ENCODE results near the gene SMAD6.

SMAD6 gene

GRCh38 chr15:66670175-66670574 is 31.9 kb upstream of the SMAD6 start:
- Mint-ChIP-seq H3K27ac (no peak overlapping the region), H3K4me3 (no peak overlapping the region), H3K36me3 (no peaks in the 10 kb centered on the region), H3K9me3 (peaks cover 3% of the 10 kb centered on the region), H3K4me1 (peaks cover under 1% of the 10 kb centered on the region)
- DNase-seq (ENCODE audit: low spot score in 2 of 2): no peak
- ATAC-seq: no peak

GRCh38 chr15:66670762-66671580 is 31.1 kb upstream of the SMAD6 start:
- DNase-seq (ENCODE audit: low spot score in 2 of 2) (no peak), ATAC-seq (no peak)
- H3K4me1 Mint-ChIP-seq: peaks cover 6% of the 10 kb centered on the region
- peaks cover 3% of the 10 kb centered on the region for H3K9me3 Mint-ChIP-seq
- no peak overlapping the region for H3K27ac Mint-ChIP-seq
- H3K4me3 Mint-ChIP-seq: no peak overlapping the region
- no peaks in the 10 kb centered on the region for H3K36me3 Mint-ChIP-seq

GRCh38 chr15:66672867-66673266 is 29.2 kb upstream of the SMAD6 start:
- Mint-ChIP-seq H3K4me3 (no peak overlapping the region), H3K36me3 (no peaks in the 10 kb centered on the region), H3K27ac (no peak overlapping the region), H3K9me3 (peaks cover 1% of the 10 kb centered on the region), H3K4me1 (peaks cover 6% of the 10 kb centered on the region)
- DNase-seq (ENCODE audit: low spot score in 2 of 2): no peak
- ATAC-seq: no peak

GRCh38 chr15:66673410-66674322 is 28.4 kb upstream of the SMAD6 start:
- DNase-seq (ENCODE audit: low spot score in 2 of 2): no peak

GRCh38 chr15:66674756-66675155 is 27.3 kb upstream of the SMAD6 start:
- DNase-seq (ENCODE audit: low spot score in 2 of 2): no peak
- Mint-ChIP-seq H3K4me1 (peaks cover 6% of the 10 kb centered on the region), H3K4me3 (no peak overlapping the region), H3K36me3 (no peaks in the 10 kb centered on the region), H3K9me3 (no peaks in the 10 kb centered on the region), H3K27ac (peak overlapping the region; percentile 50)
- no peak for ATAC-seq

More at GRCh38 chr15:66673410-66674322, 28.4 kb upstream of the SMAD6 start:
- ATAC-seq: no peak
- Mint-ChIP-seq H3K4me1 (peaks cover 6% of the 10 kb centered on the region), H3K9me3 (no peaks in the 10 kb centered on the region), H3K4me3 (no peak overlapping the region), H3K36me3 (no peaks in the 10 kb centered on the region), H3K27ac (no peak overlapping the region)

- Mint-ChIP-seq H3K4me1 (peaks cover 6% of the 10 kb centered on the region), H3K36me3 (no peaks in the 10 kb centered on the region), H3K27ac (peak overlapping the region; percentile 50), H3K4me3 (no peak overlapping the region), H3K9me3 (no peaks in the 10 kb centered on the region)
- ATAC-seq (no peak), DNase-seq (ENCODE audit: low spot score in 2 of 2) (no peak)
Measured at GRCh38 chr15:66675446-66675845, 26.6 kb upstream of the SMAD6 start.

- Mint-ChIP-seq H3K4me1 (peaks cover 6% of the 10 kb centered on the region), H3K9me3 (peaks cover 7% of the 10 kb centered on the region), H3K36me3 (no peaks in the 10 kb centered on the region), H3K4me3 (no peak overlapping the region), H3K27ac (no peak overlapping the region)
- ATAC-seq (no peak), DNase-seq (ENCODE audit: low spot score in 2 of 2) (no peak)
Measured at GRCh38 chr15:66677336-66677735, 24.7 kb upstream of the SMAD6 start.

- Mint-ChIP-seq H3K27ac (no peak overlapping the region), H3K36me3 (no peaks in the 10 kb centered on the region), H3K4me1 (peaks cover 6% of the 10 kb centered on the region), H3K9me3 (peaks cover 7% of the 10 kb centered on the region), H3K4me3 (no peak overlapping the region)
- DNase-seq (ENCODE audit: low spot score in 2 of 2) (no peak), ATAC-seq (no peak)
Measured at GRCh38 chr15:66679061-66679656, 22.9 kb upstream of the SMAD6 start.

GRCh38 chr15:66679657-66680108 is 22.4 kb upstream of the SMAD6 start:
- H3K36me3 Mint-ChIP-seq: no peaks in the 10 kb centered on the region
- no peak for DNase-seq (ENCODE audit: low spot score in 2 of 2)
- no peak overlapping the region for H3K4me3 Mint-ChIP-seq
- no peak overlapping the region for H3K27ac Mint-ChIP-seq
- peaks cover 7% of the 10 kb centered on the region for H3K9me3 Mint-ChIP-seq
- H3K4me1 Mint-ChIP-seq: peaks cover 6% of the 10 kb centered on the region
- ATAC-seq: no peak

GRCh38 chr15:66680502-66680901 is 21.5 kb upstream of the SMAD6 start:
- Mint-ChIP-seq H3K27ac (no peak overlapping the region), H3K4me3 (no peak overlapping the region), H3K9me3 (peaks cover 7% of the 10 kb centered on the region), H3K36me3 (no peaks in the 10 kb centered on the region), H3K4me1 (peaks cover 2% of the 10 kb centered on the region)
- DNase-seq (ENCODE audit: low spot score in 2 of 2) (no peak), ATAC-seq (no peak)

GRCh38 chr15:66681395-66681794 is 20.6 kb upstream of the SMAD6 start:
- no peaks in the 10 kb centered on the region for H3K36me3 Mint-ChIP-seq
- H3K27ac Mint-ChIP-seq: no peak overlapping the region
- DNase-seq (ENCODE audit: low spot score in 2 of 2) (no peak), ATAC-seq (no peak)
- peaks cover 7% of the 10 kb centered on the region for H3K9me3 Mint-ChIP-seq
- H3K4me1 Mint-ChIP-seq: no peaks in the 10 kb centered on the region
- no peak overlapping the region for H3K4me3 Mint-ChIP-seq

GRCh38 chr15:66682246-66682645 is 19.8 kb upstream of the SMAD6 start:
- no peaks in the 10 kb centered on the region for H3K4me1 Mint-ChIP-seq
- ATAC-seq: no peak
- no peak overlapping the region for H3K4me3 Mint-ChIP-seq
- no peak for DNase-seq (ENCODE audit: low spot score in 2 of 2)
- H3K9me3 Mint-ChIP-seq: peaks cover 7% of the 10 kb centered on the region
- H3K27ac Mint-ChIP-seq: no peak overlapping the region
- no peaks in the 10 kb centered on the region for H3K36me3 Mint-ChIP-seq

- no peak overlapping the region for H3K4me3 Mint-ChIP-seq
- no peaks in the 10 kb centered on the region for H3K4me1 Mint-ChIP-seq
- ATAC-seq (peak; percentile 57), DNase-seq (ENCODE audit: low spot score in 2 of 2) (no peak)
- peaks cover 7% of the 10 kb centered on the region for H3K9me3 Mint-ChIP-seq
- no peaks in the 10 kb centered on the region for H3K36me3 Mint-ChIP-seq
- no peak overlapping the region for H3K27ac Mint-ChIP-seq
Measured at GRCh38 chr15:66682865-66683264, 19.2 kb upstream of the SMAD6 start.

GRCh38 chr15:66684136-66684681 is 17.8 kb upstream of the SMAD6 start:
- Mint-ChIP-seq H3K4me1 (no peaks in the 10 kb centered on the region), H3K4me3 (no peak overlapping the region), H3K36me3 (no peaks in the 10 kb centered on the region), H3K27ac (no peak overlapping the region), H3K9me3 (peaks cover 7% of the 10 kb centered on the region)
- ATAC-seq: no peak
- DNase-seq (ENCODE audit: low spot score in 2 of 2): no peak

GRCh38 chr15:66685638-66686150 is 16.3 kb upstream of the SMAD6 start:
- no peak overlapping the region for H3K27ac Mint-ChIP-seq
- no peaks in the 10 kb centered on the region for H3K4me1 Mint-ChIP-seq
- ATAC-seq (no peak), DNase-seq (ENCODE audit: low spot score in 2 of 2) (no peak)
- no peaks in the 10 kb centered on the region for H3K36me3 Mint-ChIP-seq
- H3K4me3 Mint-ChIP-seq: no peak overlapping the region
- H3K9me3 Mint-ChIP-seq: peaks cover 7% of the 10 kb centered on the region

All from stimulated activated effector memory CD8-positive, alpha-beta T cell treated with anti-CD3 and anti-CD28 coated beads, Interleukin-12 subunit alpha, Interleukin-12 subunit beta, amount 100 ng/mL, for 72 hours (primary cell).